CD14-positive monocyte (primary cell): ENCODE results near the gene NCDN. TPM values are rescaled to one million over a fixed set of nuclear protein-coding genes. Genes with fewer than 3 reads are reported as not detected.

Experiments
- DNase-seq, 3 donors: peaks; one replicate each; pipeline ENCODE4 v3.0.0-alpha.2; 2011 to 2022
- H2AFZ ChIP-seq: 2 replicates; pipeline ENCODE4 v1.6.0; 2012; ENCODE audit warnings: mild to moderate bottlenecking, low read depth, low read length, inconsistent platforms; ENCODE audit not compliant: insufficient read depth, poor library complexity, severe bottlenecking
- H3K27ac ChIP-seq, 2 donors: 1 replicate in 1 of 2; 2 replicates in 1 of 2; pipeline ENCODE4 v1.5.1; 2012 to 2013; ENCODE audit warnings: low read length in 2 of 2, control low read depth in 1 of 2, inconsistent platforms in 1 of 2, low read depth in 1 of 2, mild to moderate bottlenecking in 1 of 2
- H3K27me3 ChIP-seq, 2 donors: one replicate each; pipeline versions ENCODE4 v1.6.0 to v1.6.1; 2011 to 2013; ENCODE audit warnings: low read length in 2 of 2; ENCODE audit not compliant: control insufficient read depth in 2 of 2, insufficient read depth in 2 of 2
- H3K36me3 ChIP-seq, 2 donors: replicated peaks in 1 of 2; 1 replicate in 1 of 2; 2 replicates in 1 of 2; pipeline versions ENCODE4 v1.5.1 to v1.6.1; 2012 to 2013; ENCODE audit warnings: low read length in 2 of 2, control low read depth in 1 of 2, inconsistent platforms in 1 of 2, mild to moderate bottlenecking in 1 of 2; ENCODE audit not compliant: insufficient read depth in 2 of 2, control insufficient read depth in 1 of 2
- H3K4me1 ChIP-seq, 2 donors: 1 replicate in 1 of 2; 2 replicates in 1 of 2; pipeline versions ENCODE4 v1.5.1 to v1.6.1; 2012 to 2013; ENCODE audit warnings: low read length in 2 of 2, control low read depth in 1 of 2, inconsistent platforms in 1 of 2, mild to moderate bottlenecking in 1 of 2, moderate library complexity in 1 of 2; ENCODE audit not compliant: insufficient read depth in 2 of 2, control insufficient read depth in 1 of 2
- H3K4me2 ChIP-seq: replicated peaks from 2 replicates; pipeline ENCODE3; 2012; ENCODE audit warnings: low read length, moderate library complexity, mild to moderate bottlenecking; ENCODE audit not compliant: poor library complexity, severe bottlenecking; ENCODE audit errors: extremely low read depth
- H3K4me3 ChIP-seq, 3 experiments: fragments of 200-600 bp in 1 of 3; sonication (generic) in 1 of 3; replicated peaks in 1 of 3; 1 replicate in 2 of 3; 2 replicates in 1 of 3; pipeline ENCODE4 v1.5.1; 2011 to 2013; ENCODE audit warnings: low read length in 3 of 3, mild to moderate bottlenecking in 3 of 3, control low read depth in 2 of 3, low read depth in 2 of 3, inconsistent platforms in 1 of 3, moderate library complexity in 1 of 3
- H3K79me2 ChIP-seq: 2 replicates; pipeline ENCODE4 v1.6.0; 2012; ENCODE audit warnings: mild to moderate bottlenecking, control low read depth, inconsistent platforms, low read length, moderate library complexity; ENCODE audit not compliant: insufficient read depth
- H3K9ac ChIP-seq: 2 replicates; pipeline ENCODE4 v1.6.0; 2017; ENCODE audit warnings: low read length, mild to moderate bottlenecking; ENCODE audit not compliant: insufficient read depth, poor library complexity, severe bottlenecking
- H3K9me3 ChIP-seq, 2 donors: replicated peaks in 1 of 2; 1 replicate in 1 of 2; 2 replicates in 1 of 2; pipeline versions ENCODE4 v1.5.1 to v1.6.1; 2012 to 2013; ENCODE audit warnings: low read length in 2 of 2, control low read depth in 1 of 2; ENCODE audit not compliant: control insufficient read depth in 1 of 2, insufficient read depth in 1 of 2
- H4K20me1 ChIP-seq: 2 replicates; pipeline ENCODE4 v1.6.0; 2012; ENCODE audit warnings: mild to moderate bottlenecking, low read length, control low read depth, moderate library complexity; ENCODE audit not compliant: insufficient read depth
- H3K27ac Mint-ChIP-seq, 7 donors: one replicate each; pipeline ENCODE4 v1.8.0; 2020; ENCODE audit warnings: mild to moderate bottlenecking in 7 of 7, mixed read lengths in 7 of 7, moderate library complexity in 6 of 7, inconsistent platforms in 2 of 7
- H3K27me3 Mint-ChIP-seq, 3 donors: one replicate each; pipeline ENCODE4 v1.8.0; 2021 to 2022; ENCODE audit warnings: low read depth in 3 of 3, mild to moderate bottlenecking in 3 of 3, mixed read lengths in 3 of 3, moderate library complexity in 3 of 3, inconsistent platforms in 1 of 3
- H3K36me3 Mint-ChIP-seq, 2 donors: one replicate each; pipeline ENCODE4 v1.8.0; 2020; ENCODE audit warnings: mixed read lengths in 2 of 2, inconsistent platforms in 1 of 2, mild to moderate bottlenecking in 1 of 2
- H3K4me1 Mint-ChIP-seq: one replicate; pipeline ENCODE4 v1.8.0; 2020; ENCODE audit warnings: mild to moderate bottlenecking, mixed read lengths
- H3K4me3 Mint-ChIP-seq, 2 donors: one replicate each; pipeline ENCODE4 v1.8.0; 2020; ENCODE audit warnings: mild to moderate bottlenecking in 2 of 2, mixed read lengths in 2 of 2, moderate library complexity in 1 of 2
- H3K9me3 Mint-ChIP-seq, 7 donors: one replicate each; pipeline ENCODE4 v1.8.0; 2020 to 2022; ENCODE audit warnings: mixed read lengths in 7 of 7, mild to moderate bottlenecking in 6 of 7, moderate library complexity in 6 of 7, inconsistent platforms in 2 of 7
- CTCF ChIP-seq: fragments of 200-600 bp; IDR thresholded peaks from one replicate; pipeline ENCODE4 v1.8.0; 2022; ENCODE audit warnings: antibody characterized with exemption, mild to moderate bottlenecking
- WGBS: methylation state at CpG from one replicate; pipeline ENCODE4 v1.1.5; 2013; ENCODE audit warnings: missing lambda C conversion rate; ENCODE audit not compliant: insufficient coverage; 5-methylcytosine and 5-hydroxymethylcytosine counted together
- intact Hi-C, 2 donors: fragments of 100-400 bp; cut with micrococcal nuclease; formaldehyde crosslinking; loops; one replicate each; pipeline versions ENCODE4 v1.15.0 to v1.15.1; 2023
- polyA plus RNA-seq, 3 donors: library from polyadenylated mRNA; depleted of rRNA in 1 of 3; unstranded in 2 of 3; stranded (reverse) in 1 of 3; fragments of 300-500 nt in 2 of 3; fragments of >200 nt in 1 of 3; fragmentation: Illumina TruSeq in 2 of 3; gene quantifications; 1 replicate in 2 of 3; 2 replicates in 1 of 3; pipeline ENCODE4 v1.2.3, GENCODE V29; 2012 to 2021

The NCDN gene
- polyA plus RNA-seq, 3 donors = 5.0 to 7.9 (median 7.0) TPM

GRCh38 chr1:35590476-35591040 lies 33.0 kb downstream of the NCDN start:
- no peak overlapping the region for H3K4me2 ChIP-seq
- Mint-ChIP-seq H3K4me3 (no peak overlapping the region), H3K27ac (no peak overlapping the region), H3K4me1 (peaks cover 8% of the 10 kb centered on the region), H3K27me3 (peaks cover 0 to 2% (median 0%) of the 10 kb centered on the region in 3 donors), H3K36me3 (peaks cover 21 to 29% of the 10 kb centered on the region in 2 donors), H3K9me3 (peaks cover 0 to 2% (median 0%) of the 10 kb centered on the region in 7 donors)
- 96% methylated on average over 25 of the region's 25 CpGs for WGBS
- H3K9me3 ChIP-seq = no peaks in the 10 kb centered on the region
- H3K27ac ChIP-seq = no peak overlapping the region
- H3K27me3 ChIP-seq = no peaks in the 10 kb centered on the region
- no peaks in the 10 kb centered on the region for H3K79me2 ChIP-seq
- peaks cover 12 to 25% of the 10 kb centered on the region in 2 donors for H3K36me3 ChIP-seq
- no peak overlapping the region for H3K4me3 ChIP-seq
- H3K9ac ChIP-seq = no peak overlapping the region
- H3K4me1 ChIP-seq = no peaks in the 10 kb centered on the region
- no peak for TF ChIP-seq CTCF
- H2AFZ ChIP-seq = no peak overlapping the region
- intact Hi-C loops = no loop called here
- no peaks in the 10 kb centered on the region for H4K20me1 ChIP-seq
- DNase-seq = no peak

GRCh38 chr1:35591211-35591610 lies 33.6 kb downstream of the NCDN start:
- H3K9ac ChIP-seq = no peak overlapping the region
- H3K4me1 ChIP-seq = no peaks in the 10 kb centered on the region
- Mint-ChIP-seq H3K36me3 (peaks cover 26 to 35% of the 10 kb centered on the region in 2 donors), H3K4me3 (no peak overlapping the region), H3K27ac (peak overlapping the region in 2 of 7 donors; percentile 21 to 25), H3K9me3 (peaks cover 0 to 2% (median 0%) of the 10 kb centered on the region in 7 donors), H3K4me1 (peaks cover 8% of the 10 kb centered on the region), H3K27me3 (peaks cover 0 to 2% (median 0%) of the 10 kb centered on the region in 3 donors)
- TF ChIP-seq CTCF = no peak
- H3K9me3 ChIP-seq = no peaks in the 10 kb centered on the region
- DNase-seq = no peak
- intact Hi-C loops = no loop called here
- H3K36me3 ChIP-seq = peaks cover 12 to 29% of the 10 kb centered on the region in 2 donors
- 100% methylated on average over 7 of the region's 8 CpGs for WGBS
- H3K4me2 ChIP-seq = no peak overlapping the region
- no peak overlapping the region for H3K4me3 ChIP-seq
- H2AFZ ChIP-seq = no peak overlapping the region
- H4K20me1 ChIP-seq = no peaks in the 10 kb centered on the region
- no peaks in the 10 kb centered on the region for H3K79me2 ChIP-seq
- H3K27me3 ChIP-seq = no peaks in the 10 kb centered on the region
- no peak overlapping the region for H3K27ac ChIP-seq
